ENCODE measurements around the gene MATN1. TPM values are rescaled to one million over a fixed set of nuclear protein-coding genes. Genes with fewer than 3 reads are reported as not detected.

Gene MATN1
- total and polyA plus RNA-seq, 2 experiments from 2014 or later: 0.32 TPM; not detected in 1

- Histone ChIP-seq H3K9ac (no peak overlapping the region), H2AFZ (no peak overlapping the region), H3K9me2 (ENCODE audit: insufficient read depth) (no peaks in the 10 kb centered on the region), H3K27ac (peak overlapping the region; percentile 67), H3F3A (ENCODE audit: insufficient read depth) (peaks cover 52% of the 10 kb centered on the region), H4K20me1 (ENCODE audit: insufficient read depth) (no peaks in the 10 kb centered on the region), H3K4me1 (ENCODE audit: insufficient read depth) (peaks cover 63% of the 10 kb centered on the region), H3K9me3 (ENCODE audit: low read depth) (no peaks in the 10 kb centered on the region), H3K27me3 (replicated peaks; ENCODE audit: insufficient read depth) (no peaks in the 10 kb centered on the region), H3K4me3 (no peak overlapping the region), H3K36me3 (ENCODE audit: low read depth) (no peaks in the 10 kb centered on the region), H3K4me2 (ENCODE audit: unreplicated experiment) (no peak overlapping the region), H3K79me2 (ENCODE audit: insufficient read depth) (no peaks in the 10 kb centered on the region)
- DNase-seq: peak; percentile 73
- in situ Hi-C loops (cut with MboI): no loop called here
- no peak for TF ChIP-seq EZH2phosphoT487 (IDR thresholded peaks at IDR 0.05; ENCODE audit: insufficient read depth, low read depth)
- no peak for TF ChIP-seq EZH2 (IDR thresholded peaks at IDR 0.05; ENCODE audit: insufficient read depth, poor library complexity, severe bottlenecking)
- 41 to 54% methylated on average over 1 of the region's 1 CpG for WGBS, 2 experiments (ENCODE audit: low coverage in 1 of 2, low lambda C conversion rate in 2 of 2, missing lambda C conversion rate in 2 of 2)
These were observed 50.7 kb downstream of the MATN1 start for GRCh38 chr1:30672661-30673060.

DNA sequence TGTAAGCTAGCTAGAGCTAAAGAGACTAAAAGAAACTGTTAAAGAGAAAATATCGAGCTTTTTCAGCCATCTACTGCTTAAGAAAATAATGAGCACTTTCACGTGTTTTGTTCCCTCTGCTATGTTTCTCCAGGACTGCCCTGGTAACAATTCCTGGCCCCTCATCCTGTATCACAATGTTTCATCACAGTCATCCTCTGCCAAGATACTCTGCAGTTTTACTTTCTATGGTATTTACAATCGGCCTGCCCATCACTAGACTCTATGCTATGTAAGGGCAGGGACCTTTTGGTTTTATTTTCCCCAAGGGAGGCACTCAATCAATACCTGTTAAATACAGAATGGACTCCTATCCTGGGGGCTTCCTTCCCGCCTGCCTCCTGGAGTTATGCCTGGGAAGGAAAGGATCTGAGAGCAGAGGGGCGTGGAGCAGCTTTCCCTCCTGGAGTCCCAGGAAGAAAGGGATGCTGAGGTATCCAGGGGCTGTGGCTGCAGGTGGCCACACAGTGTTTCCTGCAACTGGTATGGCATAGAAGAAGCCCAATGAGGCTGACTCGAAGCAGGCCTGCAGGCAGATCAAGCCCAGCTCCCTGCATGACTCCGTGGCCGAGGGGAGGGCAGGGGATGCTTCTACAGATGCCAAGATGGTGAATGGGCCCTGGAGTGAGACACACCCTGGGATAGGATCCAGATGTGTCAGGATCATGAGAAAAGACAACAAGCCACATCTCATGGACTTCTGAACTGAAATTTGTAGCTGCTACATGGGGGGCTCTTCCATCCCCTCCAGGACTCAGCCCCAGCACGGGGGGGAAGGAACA lies 52.9 kb downstream of the MATN1 start:
- no peaks in the 10 kb centered on the region for H3K9me3 ChIP-seq (ENCODE audit: low read depth)
- H3K4me2 ChIP-seq (ENCODE audit: unreplicated experiment): peak overlapping the region; percentile 89
- no peaks in the 10 kb centered on the region for H3K79me2 ChIP-seq (ENCODE audit: insufficient read depth)
- in situ Hi-C loops (cut with MboI): no loop called here
- DNase-seq: peak; percentile 98
- WGBS, 2 experiments (ENCODE audit: low coverage in 1 of 2, low lambda C conversion rate in 2 of 2, missing lambda C conversion rate in 2 of 2): 3 to 5% methylated on average over 9 of the region's 9 CpGs
- H3K36me3 ChIP-seq (ENCODE audit: low read depth): no peaks in the 10 kb centered on the region
- TF ChIP-seq EZH2phosphoT487 (IDR thresholded peaks at IDR 0.05; ENCODE audit: insufficient read depth, low read depth) (no peak), EZH2 (IDR thresholded peaks at IDR 0.05; ENCODE audit: insufficient read depth, poor library complexity, severe bottlenecking) (no peak)
- H3F3A ChIP-seq (ENCODE audit: insufficient read depth): peaks cover 37% of the 10 kb centered on the region
- no peaks in the 10 kb centered on the region for H3K27me3 ChIP-seq (replicated peaks; ENCODE audit: insufficient read depth)
- peak overlapping the region; percentile 96 for H3K27ac ChIP-seq
- H3K9me2 ChIP-seq (ENCODE audit: insufficient read depth): no peaks in the 10 kb centered on the region
- peaks cover 56% of the 10 kb centered on the region for H3K4me1 ChIP-seq (ENCODE audit: insufficient read depth)
- H3K9ac ChIP-seq: peak overlapping the region; percentile 88
- H2AFZ ChIP-seq: peak overlapping the region; percentile 55
- H3K4me3 ChIP-seq: peak overlapping the region; percentile 62
- H4K20me1 ChIP-seq (ENCODE audit: insufficient read depth): no peaks in the 10 kb centered on the region

DNA sequence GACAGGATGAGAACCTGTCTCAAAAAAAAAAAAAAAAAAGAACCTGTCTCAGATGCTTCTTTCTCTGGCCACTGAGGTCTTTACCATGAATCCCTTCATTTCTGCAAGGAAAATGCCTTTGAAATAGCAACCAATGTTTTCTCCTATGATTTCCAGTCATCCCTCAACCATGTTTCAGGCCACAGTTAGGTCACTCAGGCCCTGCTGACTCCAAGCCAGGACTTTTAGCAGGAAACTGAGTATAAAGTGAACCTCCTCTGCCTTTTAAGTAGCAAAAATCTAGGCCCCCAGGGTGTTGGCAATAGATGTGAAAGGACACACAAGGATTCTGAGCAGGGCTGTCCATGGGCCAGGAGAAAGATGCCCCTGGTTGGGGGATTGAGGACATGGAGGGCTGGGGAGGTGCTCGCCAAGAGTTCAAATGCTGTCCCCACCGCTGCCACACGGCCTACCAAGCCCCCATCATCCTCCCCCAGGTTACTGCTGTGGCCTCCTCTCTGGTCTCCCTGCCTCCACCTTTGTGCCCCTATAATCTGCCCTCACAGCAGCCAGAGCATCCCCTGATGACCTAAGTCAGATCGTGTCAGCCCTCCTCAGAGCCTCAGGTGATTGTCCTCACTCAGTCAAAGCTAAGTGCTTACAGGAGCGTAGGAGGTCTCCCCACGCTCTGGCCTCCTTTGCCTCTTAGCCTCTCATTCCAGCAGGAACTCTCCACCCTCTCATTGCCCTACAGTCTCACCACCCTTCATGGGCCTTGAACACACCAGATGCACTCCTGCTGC lies 54.6 kb downstream of the MATN1 start:
- Histone ChIP-seq H3K27ac (peak overlapping the region; percentile 96), H4K20me1 (ENCODE audit: insufficient read depth) (no peaks in the 10 kb centered on the region), H3K9ac (peak overlapping the region; percentile 26; the same call in 1 of the 2 replicates), H3K4me1 (ENCODE audit: insufficient read depth) (peaks cover 50% of the 10 kb centered on the region), H3F3A (ENCODE audit: insufficient read depth) (peaks cover 29% of the 10 kb centered on the region), H3K4me2 (ENCODE audit: unreplicated experiment) (peak overlapping the region; percentile 89), H3K36me3 (ENCODE audit: low read depth) (no peaks in the 10 kb centered on the region), H3K27me3 (replicated peaks; ENCODE audit: insufficient read depth) (no peaks in the 10 kb centered on the region), H2AFZ (no peak overlapping the region), H3K79me2 (ENCODE audit: insufficient read depth) (no peaks in the 10 kb centered on the region), H3K9me2 (ENCODE audit: insufficient read depth) (no peaks in the 10 kb centered on the region), H3K9me3 (ENCODE audit: low read depth) (no peaks in the 10 kb centered on the region), H3K4me3 (no peak overlapping the region)
- 90% methylated on average over 4 to 6 of the region's 6 CpGs for WGBS, 2 experiments (ENCODE audit: low coverage in 1 of 2, low lambda C conversion rate in 2 of 2, missing lambda C conversion rate in 2 of 2)
- DNase-seq: peak; percentile 79
- TF ChIP-seq EZH2phosphoT487 (IDR thresholded peaks at IDR 0.05; ENCODE audit: insufficient read depth, low read depth): no peak
- no peak for TF ChIP-seq EZH2 (IDR thresholded peaks at IDR 0.05; ENCODE audit: insufficient read depth, poor library complexity, severe bottlenecking)
- in situ Hi-C loops (cut with MboI): no loop called here

DNA sequence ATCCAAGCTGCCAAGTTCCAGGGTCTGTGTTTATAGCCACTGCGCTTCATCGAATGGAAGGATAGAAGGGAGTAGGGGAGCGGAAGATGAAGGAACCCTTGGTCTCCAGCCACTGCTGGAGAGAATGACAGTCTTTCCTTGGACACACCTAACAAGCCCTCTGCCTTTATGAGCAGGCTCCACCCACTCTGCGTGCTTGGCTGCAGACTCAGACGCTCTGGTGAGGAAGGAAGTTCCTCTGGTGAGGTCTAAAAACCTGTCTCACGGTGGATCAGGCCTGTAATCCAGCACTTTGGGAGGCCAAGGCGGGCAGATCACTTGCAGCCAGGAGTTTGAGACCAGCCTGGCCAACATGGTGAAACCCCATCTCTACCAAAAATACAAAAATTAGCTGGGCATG lies 55.4 kb downstream of the MATN1 start:
- in situ Hi-C loops (cut with MboI): no loop called here
- no peaks in the 10 kb centered on the region for H3K79me2 ChIP-seq (ENCODE audit: insufficient read depth)
- DNase-seq: peak; percentile 76
- H3K4me2 ChIP-seq (ENCODE audit: unreplicated experiment): peak overlapping the region; percentile 18
- H3K36me3 ChIP-seq (ENCODE audit: low read depth): no peaks in the 10 kb centered on the region
- peaks cover 25% of the 10 kb centered on the region for H3F3A ChIP-seq (ENCODE audit: insufficient read depth)
- peak overlapping the region; percentile 68 for H2AFZ ChIP-seq
- no peak for TF ChIP-seq EZH2phosphoT487 (IDR thresholded peaks at IDR 0.05; ENCODE audit: insufficient read depth, low read depth)
- no peak for TF ChIP-seq EZH2 (IDR thresholded peaks at IDR 0.05; ENCODE audit: insufficient read depth, poor library complexity, severe bottlenecking)
- H3K9me3 ChIP-seq (ENCODE audit: low read depth): no peaks in the 10 kb centered on the region
- H3K4me3 ChIP-seq: no peak overlapping the region
- H3K4me1 ChIP-seq (ENCODE audit: insufficient read depth): peaks cover 48% of the 10 kb centered on the region
- peak overlapping the region; percentile 96 for H3K27ac ChIP-seq
- H3K27me3 ChIP-seq (replicated peaks; ENCODE audit: insufficient read depth): no peaks in the 10 kb centered on the region
- H4K20me1 ChIP-seq (ENCODE audit: insufficient read depth): no peaks in the 10 kb centered on the region
- WGBS, 2 experiments (ENCODE audit: low coverage in 1 of 2, low lambda C conversion rate in 2 of 2, missing lambda C conversion rate in 2 of 2): 44 to 45% methylated on average over 7 of the region's 7 CpGs
- peak overlapping the region; percentile 26; the same call in 1 of the 2 replicates for H3K9ac ChIP-seq
- no peaks in the 10 kb centered on the region for H3K9me2 ChIP-seq (ENCODE audit: insufficient read depth)
